Activated CD4-positive, alpha-beta T cell treated with anti-CD3 and anti-CD28 coated beads for 48 hours (primary cell): Measurements from ENCODE around the gene AQP9.

Experiments used
- DNase-seq: peaks from one replicate; pipeline ENCODE4 v3.0.0-alpha.2; 2020

Gene AQP9

GRCh38 chr15:58141894-58142293 is 3.7 kb downstream of the AQP9 start:
- DNase-seq = no peak

- no peak for DNase-seq
Observed at GRCh38 chr15:58142827-58143461, 4.8 kb downstream of the AQP9 start.

- no peak for DNase-seq
Observed at GRCh38 chr15:58145606-58146005, 7.4 kb downstream of the AQP9 start.

- no peak for DNase-seq
Observed at GRCh38 chr15:58146211-58146610, 8.0 kb downstream of the AQP9 start.

- no peak for DNase-seq
Observed at GRCh38 chr15:58146749-58147148, 8.6 kb downstream of the AQP9 start.

- DNase-seq = no peak
Observed at GRCh38 chr15:58147171-58147611, 9.0 kb downstream of the AQP9 start.

- DNase-seq = no peak
Observed at GRCh38 chr15:58148120-58148519, 9.9 kb downstream of the AQP9 start.

GRCh38 chr15:58148633-58149445 is 10.7 kb downstream of the AQP9 start:
- DNase-seq = no peak

- DNase-seq = no peak
Observed at GRCh38 chr15:58154769-58155168, 16.6 kb downstream of the AQP9 start.

- no peak for DNase-seq
Observed at GRCh38 chr15:58159827-58160386, 21.7 kb downstream of the AQP9 start.

- DNase-seq = no peak
Observed at GRCh38 chr15:58161436-58161930, 23.3 kb downstream of the AQP9 start.

- DNase-seq = no peak
Observed at GRCh38 chr15:58163985-58164384, 25.8 kb downstream of the AQP9 start.

- DNase-seq = no peak
Observed at GRCh38 chr15:58164926-58165325, 26.7 kb downstream of the AQP9 start.

GRCh38 chr15:58165661-58166060 is 27.5 kb downstream of the AQP9 start:
- no peak for DNase-seq

- DNase-seq = no peak
Observed at GRCh38 chr15:58167095-58167691, 29.0 kb downstream of the AQP9 start.

GRCh38 chr15:58169934-58170333 is 31.8 kb downstream of the AQP9 start:
- no peak for DNase-seq

GRCh38 chr15:58171476-58172061 is 33.4 kb downstream of the AQP9 start:
- DNase-seq = no peak

- DNase-seq = no peak
Observed at GRCh38 chr15:58174709-58175108, 36.5 kb downstream of the AQP9 start.

GRCh38 chr15:58175955-58176354 is 37.8 kb downstream of the AQP9 start:
- DNase-seq = no peak

- DNase-seq = no peak
Observed at GRCh38 chr15:58178668-58179067, 40.5 kb downstream of the AQP9 start.

GRCh38 chr15:58179206-58179605 is 41.0 kb downstream of the AQP9 start:
- no peak for DNase-seq

GRCh38 chr15:58179741-58180381 is 41.7 kb downstream of the AQP9 start:
- no peak for DNase-seq
